Thoracic aorta (tissue), 2 donors: ENCODE results near the gene PITPNM1. TPM values are rescaled to one million over a fixed set of nuclear protein-coding genes. Genes with fewer than 3 reads are reported as not detected.

Experiments
- ATAC-seq: fragments of 150-250 bp; one replicate; pipeline ENCODE4 v1.8.0; 2017; ENCODE audit warnings: low read depth; ENCODE audit not compliant: insufficient number of reproducible peaks, low FRiP score
- DNase-seq: peaks from one replicate; pipeline ENCODE4 v3.0.0-alpha.2; 2020; ENCODE audit warnings: low spot score
- H3K27ac ChIP-seq, 2 donors: fragments of 200-600 bp; sonication (generic); 1 replicate in 1 of 2; 2 replicates in 1 of 2; pipeline ENCODE4 v1.5.1; 2016; ENCODE audit warnings: mild to moderate bottlenecking in 2 of 2, moderate library complexity in 2 of 2
- H3K27me3 ChIP-seq: fragments of 200-600 bp; sonication (generic); replicated peaks from 2 replicates; pipeline ENCODE4 v1.6.0; 2016; ENCODE audit warnings: mild to moderate bottlenecking; ENCODE audit not compliant: insufficient read depth
- H3K36me3 ChIP-seq: fragments of 200-600 bp; sonication (generic); one replicate; pipeline ENCODE4 v1.5.1; 2016
- H3K4me1 ChIP-seq, 2 donors: fragments of 200-600 bp; sonication (generic); 1 replicate in 1 of 2; 2 replicates in 1 of 2; pipeline versions ENCODE4 v1.5.1 to v1.6.0; 2016; ENCODE audit warnings: low read depth in 2 of 2, mild to moderate bottlenecking in 1 of 2; ENCODE audit not compliant: control insufficient read depth in 1 of 2
- H3K4me3 ChIP-seq: fragments of 200-600 bp; sonication (generic); 2 replicates; pipeline ENCODE4 v1.5.1; 2016; ENCODE audit warnings: mild to moderate bottlenecking
- H3K9me3 ChIP-seq: fragments of 200-600 bp; sonication (generic); 2 replicates; pipeline ENCODE4 v1.5.1; 2016
- CTCF ChIP-seq: fragments of 200-600 bp; sonication (generic); IDR thresholded peaks from one replicate; pipeline ENCODE4 v1.5.1; 2019; ENCODE audit warnings: antibody characterized with exemption
- total RNA-seq, 2 donors: library from RNA; depleted of rRNA; stranded (reverse); fragments of >200 nt; gene quantifications; one replicate each; pipeline versions ENCODE4 v1.1.0 to v1.2.3, GENCODE V29; 2016

The PITPNM1 gene
- total RNA-seq, 2 donors from 2014 or later = 27.1 to 32.5 TPM

- DNase-seq (no peak), ATAC-seq (no peak)
- no peaks in the 10 kb centered on the region for H3K9me3 ChIP-seq
- peak overlapping the region; percentile 86 to 97 for H3K27ac ChIP-seq
- peak overlapping the region; percentile 98 for H3K4me3 ChIP-seq
- H3K27me3 ChIP-seq = no peaks in the 10 kb centered on the region
- H3K4me1 ChIP-seq = peaks cover 12 to 34% of the 10 kb centered on the region in 2 donors
- peaks cover 5% of the 10 kb centered on the region for H3K36me3 ChIP-seq
- TF ChIP-seq CTCF = no peak
Measured at GRCh38 chr11:67442504-67443404, 62.4 kb downstream of the PITPNM1 start.

Other genes with a start within 250 kb of the PITPNM1 start
- 10 to 100 TPM; 72.8 to 85.2 TPM for gene GRK2, start 238.9 kb downstream of the PITPNM1 start, total RNA-seq
- gene ANKRD13D, start 216.1 kb downstream of the PITPNM1 start, total RNA-seq = 100 to 1,000 TPM in 1 of 2 donors, 10 to 100 TPM in 1; 66.6 to 101 TPM
- gene SSH3, start 201.8 kb downstream of the PITPNM1 start, total RNA-seq = 10 to 100 TPM; 39.4 to 59.0 TPM
- 100 to 1,000 TPM; 145 to 148 TPM for gene POLD4, start 151.8 kb downstream of the PITPNM1 start, total RNA-seq
- 10 to 100 TPM; 27.1 to 38.1 TPM for gene CLCF1, start 131.8 kb downstream of the PITPNM1 start, total RNA-seq
- gene RAD9A, start 113.4 kb downstream of the PITPNM1 start, total RNA-seq = 10 to 100 TPM; 15.8 to 23.0 TPM
- gene PPP1CA, start 103.5 kb downstream of the PITPNM1 start, total RNA-seq = 10 to 100 TPM; 74.4 to 77.8 TPM
- 1 to 10 TPM; 2.6 to 3.8 TPM for gene TBC1D10C, start 101.3 kb downstream of the PITPNM1 start, total RNA-seq
- 10 to 100 TPM in 1 of 2 donors, 1 to 10 TPM in 1; 7.9 to 10.8 TPM for gene CARNS1, start 89.7 kb downstream of the PITPNM1 start, total RNA-seq
- gene RPS6KB2, start 76.9 kb downstream of the PITPNM1 start, total RNA-seq = 10 to 100 TPM; 68.3 to 69.3 TPM
- gene PTPRCAP, start 67.7 kb downstream of the PITPNM1 start, total RNA-seq = 1 to 10 TPM; 4.0 to 7.2 TPM
- gene CORO1B, start 61.9 kb downstream of the PITPNM1 start, total RNA-seq = 10 to 100 TPM; 50.0 to 88.3 TPM
- gene GPR152, start 52.6 kb downstream of the PITPNM1 start, total RNA-seq = not detected
- 1 to 10 TPM; 5.3 to 5.7 TPM for gene CABP4, start 50.0 kb downstream of the PITPNM1 start, total RNA-seq
- 10 to 100 TPM; 66.7 to 67.7 TPM for gene TMEM134, start 36.1 kb downstream of the PITPNM1 start, total RNA-seq
- gene AIP, start 22.3 kb downstream of the PITPNM1 start, total RNA-seq = 10 to 100 TPM; 64.8 to 76.9 TPM
- 10 to 100 TPM; 53.3 to 73.4 TPM for gene CDK2AP2, start 2.8 kb upstream of the PITPNM1 start, total RNA-seq
- not detected for gene CABP2, start 18.1 kb upstream of the PITPNM1 start, total RNA-seq
- 100 to 1,000 TPM; 272 to 744 TPM for gene GSTP1, start 78.4 kb upstream of the PITPNM1 start, total RNA-seq
- gene NDUFV1, start 101.6 kb upstream of the PITPNM1 start, total RNA-seq = 100 to 1,000 TPM; 240 to 252 TPM
- gene NUDT8, start 124.6 kb upstream of the PITPNM1 start, total RNA-seq = 1 to 10 TPM; 5.7 to 6.1 TPM
- not detected for gene TBX10, start 134.4 kb upstream of the PITPNM1 start, total RNA-seq
- gene ACY3, start 145.4 kb upstream of the PITPNM1 start, total RNA-seq = not detected
- gene ALDH3B2, start 169.3 kb upstream of the PITPNM1 start, total RNA-seq = not detected